A549 treated with AZD9567 at 1 μM for 4 hours (cell line): ENCODE measurements around the gene PLPPR5. TPM values are rescaled to one million over a fixed set of nuclear protein-coding genes. Genes with fewer than 3 reads are reported as not detected.

Experiments
- total RNA-seq: library from RNA; stranded (reverse); fragments of 200-300 nt; extraction: Qiagen RNA extraction; gene quantifications from 5 replicates; pipeline ENCODE4 v1.2.3, GENCODE V29; 2022; ENCODE audit not compliant: insufficient read depth

The PLPPR5 gene
- total RNA-seq, result not detected in 5 replicates

DNA sequence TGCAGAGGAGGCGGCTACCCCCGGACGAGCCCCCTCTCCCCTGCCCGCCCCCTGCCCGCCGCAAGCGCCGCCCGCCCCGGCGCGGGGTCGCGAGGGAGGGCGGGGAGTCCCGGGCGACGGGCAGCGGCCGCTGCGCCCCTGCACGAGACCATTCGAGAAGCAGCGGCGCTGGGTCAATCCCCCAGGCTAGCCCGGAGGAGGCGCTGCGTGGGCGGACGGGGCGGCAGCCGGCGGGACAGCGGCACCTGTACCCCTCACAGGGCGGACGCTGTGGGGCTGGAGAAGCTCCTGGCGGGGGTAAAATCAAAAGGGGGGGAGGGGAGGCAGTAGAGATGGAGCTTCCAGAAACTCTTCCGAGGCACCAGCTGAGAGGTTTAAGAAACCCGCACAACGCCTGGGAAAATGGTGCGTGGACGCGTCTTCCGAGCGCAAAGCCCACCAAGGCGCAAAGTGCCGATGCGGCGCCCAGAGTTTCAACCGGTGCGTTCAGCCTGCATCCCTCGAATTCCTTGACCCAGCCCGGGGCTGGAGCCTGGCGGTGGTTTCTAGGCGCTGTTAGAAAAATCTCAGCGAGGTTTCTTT is at the start of gene PLPPR5:
Gene PLPPR5, minus strand, starts transcription at position 1 of the 582 bp plus-strand sequence. CDS start 190 bp downstream, outside the sequence.

